ENCODE measurements around the gene NGB. TPM values are rescaled to one million over a fixed set of nuclear protein-coding genes. Genes with fewer than 3 reads are reported as not detected.

Gene NGB
- total and polyA plus RNA-seq, 2 donors (not counting 3 experiments of a cell fraction or from before 2014, with no cell fraction given), result not detected

GRCh38 chr14:77228056-77228455 lies 43.0 kb downstream of the NGB start:
- H4K20me1 ChIP-seq (replicated peaks; ENCODE audit: control insufficient read depth, extremely low read depth, insufficient read depth, low read length), result no peaks in the 10 kb centered on the region
- no peak overlapping the region for H2AFZ ChIP-seq (ENCODE audit: low read depth, low read length)
- H3K4me1 ChIP-seq (ENCODE audit: control insufficient read depth, extremely low read depth, insufficient read depth, low read length), result no peaks in the 10 kb centered on the region
- BruUV-seq (replicated peaks), result no TSS peak
- ChIA-PET CTCF (interaction anchor here (1.7 kb wide), 1 partner anchor 16 kb away, joined by 3 read pairs; no protein-coding TSS in a partner anchor), POLR2A (no interaction called here)
- H3K9ac ChIP-seq (replicated peaks; ENCODE audit: extremely low read depth, insufficient read depth, low read length), result no peak overlapping the region
- no peaks in the 10 kb centered on the region for H3K9me1 ChIP-seq (replicated peaks; ENCODE audit: control insufficient read depth, extremely low read depth, insufficient read depth, low read length)
- FAIRE-seq, result no peak
- no peaks in the 10 kb centered on the region for H3K9me3 ChIP-seq (replicated peaks; ENCODE audit: control insufficient read depth, insufficient read depth, low read length)
- dilution Hi-C loops (cut with MboI; ENCODE audit: extremely low pct_ligation_motif_present, low sequenced_read_pairs), result no loop called here
- no peaks in the 10 kb centered on the region for H3K79me2 ChIP-seq (ENCODE audit: control insufficient read depth, insufficient read depth, low read length)
- H3K36me3 ChIP-seq (ENCODE audit: control insufficient read depth in 2 of 2, extremely low read depth in 1 of 2, insufficient read depth in 2 of 2, low read length in 2 of 2), result no peaks in the 10 kb centered on the region
- no peak overlapping the region for H3K4me2 ChIP-seq (ENCODE audit: insufficient read depth, low read length)
- H3K27me3 ChIP-seq (ENCODE audit: control insufficient read depth in 2 of 2, insufficient read depth in 2 of 2, low read length in 2 of 2), result no peaks in the 10 kb centered on the region
- H3K4me3 ChIP-seq (replicated peaks in 1 of 3; ENCODE audit: insufficient read depth in 1 of 3, low read depth in 1 of 3, low read length in 3 of 3), result no peak overlapping the region
- intact Hi-C loops (cut with micrococcal nuclease), result no loop called here
- DNase-seq (ENCODE audit: low read depth, low spot score), result no peak
- H3K27ac ChIP-seq (ENCODE audit: insufficient read depth, low read depth, low read length), result no peak overlapping the region
- TF ChIP-seq EZH2 (IDR thresholded peaks at IDR 0.05; ENCODE audit: borderline replicate concordance, low read depth, low read length, severe bottlenecking) (no peak), FOS (IDR thresholded peaks at IDR 0.05; ENCODE audit: borderline replicate concordance, insufficient read depth, low read length) (no peak), MYC (IDR thresholded peaks at IDR 0.05; ENCODE audit: low read depth, low read length) (no peak), POLR2AphosphoS5 (IDR thresholded peaks at IDR 0.05; ENCODE audit: insufficient read depth, low read depth, low read length) (no peak), POLR2A (IDR thresholded peaks at IDR 0.05; ENCODE audit: low read depth, low read length) (no peak), GATA2 (IDR thresholded peaks at IDR 0.05; ENCODE audit: insufficient read depth, insufficient read length, low read depth, low read length) (no peak), CTCF (IDR thresholded peaks at IDR 0.05; ENCODE audit: extremely low read depth in 1 of 2, insufficient read depth in 1 of 2, low read depth in 1 of 2, low read length in 2 of 2) (no peak), MAX (IDR thresholded peaks at IDR 0.05; ENCODE audit: insufficient read depth, insufficient read length) (no peak), JUN (IDR thresholded peaks at IDR 0.05; ENCODE audit: borderline replicate concordance, insufficient read depth, insufficient read length, low read depth) (no peak)
